Measurements from ENCODE around the gene FLOT1. TPM values are rescaled to one million over a fixed set of nuclear protein-coding genes. Genes with fewer than 3 reads are reported as not detected.

Gene FLOT1
- total and polyA plus RNA-seq, 2 of the 4 experiments (the other 2 are of a cell fraction), result 96.2 to 162 TPM

- TF ChIP-seq CTCF (conservative IDR thresholded peaks at IDR 0.05; ENCODE audit: low read depth, low read length) (no peak), MXI1 (IDR thresholded peaks at IDR 0.05; ENCODE audit: borderline replicate concordance, low read depth, low read length) (no peak), POLR2A (IDR thresholded peaks at IDR 0.05; ENCODE audit: low read depth, low read length) (no peak), CEBPB (IDR thresholded peaks at IDR 0.05; ENCODE audit: low read depth, low read length) (no peak), NFE2L2 (IDR thresholded peaks at IDR 0.05; ENCODE audit: low read depth, low read length) (no peak)
These were observed 7.8 kb upstream of the FLOT1 start (continued) for GRCh38 chr6:30750379-30750668.
